CD4-positive, alpha-beta memory T cell (primary cell): Measurements from ENCODE around the gene TTC16. TPM values are rescaled to one million over a fixed set of nuclear protein-coding genes. Genes with fewer than 3 reads are reported as not detected.
A peak's percentile ranks its signal among the peaks of the same experiment; 100 is the strongest.

Experiments used
- CTCF ChIA-PET: fragments of 350-600 bp; sonication (Branson Sonifier 250); formaldehyde crosslinking; loops from one replicate; lab custom pipeline; 2021; ENCODE audit warnings: inconsistent platforms; ENCODE audit not compliant: partially characterized antibody; lab: Charles Lee
- POLR2A ChIA-PET: fragments of 350-600 bp; sonication (Branson Sonifier 250); formaldehyde crosslinking; loops from one replicate; lab custom pipeline; 2021; ENCODE audit not compliant: partially characterized antibody; lab: Charles Lee
- DNase-seq, 5 donors: peaks; one replicate each; pipeline versions ENCODE4 v3.0.0 to v3.0.0-alpha.2; 2020 to 2022; ENCODE audit warnings: mixed read lengths in 1 of 5
- H3K27ac ChIP-seq: one replicate; pipeline ENCODE4 v1.7.0; 2013; ENCODE audit warnings: low read depth, low read length
- H3K27me3 ChIP-seq: 2 replicates; pipeline ENCODE4 v1.7.0; 2013; ENCODE audit warnings: mild to moderate bottlenecking, low read length, moderate library complexity; ENCODE audit not compliant: insufficient read depth
- H3K36me3 ChIP-seq: 2 replicates; pipeline ENCODE4 v1.7.0; 2013; ENCODE audit warnings: mild to moderate bottlenecking, low read length, moderate library complexity; ENCODE audit not compliant: insufficient read depth
- H3K4me1 ChIP-seq: 2 replicates; pipeline ENCODE4 v1.7.0; 2013; ENCODE audit warnings: mild to moderate bottlenecking, low read length, moderate library complexity; ENCODE audit not compliant: insufficient read depth
- H3K4me3 ChIP-seq, 2 donors: one replicate each; pipeline ENCODE4 v1.7.0; 2013; ENCODE audit warnings: low read length in 2 of 2, mild to moderate bottlenecking in 1 of 2
- H3K9me3 ChIP-seq, 2 donors: one replicate each; pipeline ENCODE4 v1.7.0; 2013; ENCODE audit warnings: low read length in 2 of 2, control low read depth in 1 of 2; ENCODE audit not compliant: control insufficient read depth in 1 of 2
- H3K27ac Mint-ChIP-seq, 7 donors: one replicate each; pipeline ENCODE4 v1.8.0; 2020 to 2021; ENCODE audit warnings: mixed read lengths in 7 of 7, mild to moderate bottlenecking in 6 of 7, inconsistent platforms in 3 of 7, moderate library complexity in 3 of 7
- H3K27me3 Mint-ChIP-seq, 2 donors: one replicate each; pipeline ENCODE4 v1.8.0; 2020 to 2021; ENCODE audit warnings: mixed read lengths in 2 of 2
- H3K36me3 Mint-ChIP-seq, 2 donors: one replicate each; pipeline ENCODE4 v1.8.0; 2020 to 2021; ENCODE audit warnings: mixed read lengths in 2 of 2, inconsistent platforms in 1 of 2, mild to moderate bottlenecking in 1 of 2
- H3K4me1 Mint-ChIP-seq, 4 donors: one replicate each; pipeline ENCODE4 v1.8.0; 2020 to 2021; ENCODE audit warnings: mixed read lengths in 4 of 4, mild to moderate bottlenecking in 1 of 4
- H3K4me3 Mint-ChIP-seq, 8 donors: one replicate each; pipeline ENCODE4 v1.8.0; 2020 to 2021; ENCODE audit warnings: mixed read lengths in 8 of 8, mild to moderate bottlenecking in 7 of 8, moderate library complexity in 6 of 8, inconsistent platforms in 3 of 8
- H3K9me3 Mint-ChIP-seq, 8 donors: one replicate each; pipeline ENCODE4 v1.8.0; 2020 to 2021; ENCODE audit warnings: mixed read lengths in 8 of 8, mild to moderate bottlenecking in 5 of 8, inconsistent platforms in 3 of 8, moderate library complexity in 1 of 8
- intact Hi-C: fragments of 100-400 bp; cut with micrococcal nuclease; formaldehyde crosslinking; loops from one replicate; pipeline ENCODE4 v1.15.1; 2023
- polyA plus RNA-seq, 2 donors: library from polyadenylated mRNA; unstranded; fragments of 300-500 nt; fragmentation: Illumina TruSeq; gene quantifications; one replicate each; pipeline ENCODE4 v1.2.3, GENCODE V29; 2021
- total RNA-seq, 2 experiments: library from RNA; stranded (reverse); gene quantifications; one replicate each; pipeline ENCODE4 v1.2.3, GENCODE V29; 2021

The TTC16 gene
- total RNA-seq = 1 to 10 TPM; 2.5 to 2.6 TPM
- polyA plus RNA-seq = 1 to 10 TPM in 1 of 2 donors, under 1 TPM in 1; 0.09 to 1.8 TPM

GRCh38 chr9:127715470-127716337 lies at the start of gene TTC16, which contains the start of gene PTRH1:
TSS of gene TTC16 (plus strand) at chr9:127716079. CDS start at chr9:127716146, 67 bp downstream.
TSS of gene PTRH1 (minus strand) at chr9:127715663. CDS start at chr9:127715639, 24 bp downstream.
- CTCF ChIA-PET = interaction anchor here (0.9 to 3.4 kb wide), 6 partner anchors 8 to 195 kb away, joined by 3 to 23 read pairs (median 3); partner anchors contain the start of gene TOR2A
- H3K4me3 ChIP-seq = peak within 1 kb of the TSS; percentile 45 to 91
- H3K27me3 Mint-ChIP-seq = no peaks in the 10 kb centered on the region
- H3K9me3 Mint-ChIP-seq = no peaks in the 10 kb centered on the region
- DNase-seq = peak; percentile 95 to 97 (median 96)
- H3K36me3 ChIP-seq = no peaks in the 10 kb centered on the region
- intact Hi-C loops = loop anchor here (1.0 to 5.0 kb wide), 4 partner anchors 16 to 263 kb away; partner anchors contain the start of genes LRSAM1, RPL12, STXBP1 and TOR2A
- H3K4me1 Mint-ChIP-seq = peaks cover 26 to 40% (median 34%) of the 10 kb centered on the region in 4 donors
- H3K4me1 ChIP-seq = peaks cover 45% of the 10 kb centered on the region
- POLR2A ChIA-PET = interaction anchor here (0.7 to 6.3 kb wide), 21 partner anchors 8 to 1320 kb away, joined by 3 to 39 read pairs (median 5); partner anchors contain the start of genes CDK9, LRSAM1, MIGA2 and PIP5KL1
- peaks cover 0 to 6% of the 10 kb centered on the region in 2 donors for H3K36me3 Mint-ChIP-seq
- H3K9me3 ChIP-seq = no peaks in the 10 kb centered on the region
- peak within 1 kb of the TSS; percentile 83 to 99 (median 98) for H3K27ac Mint-ChIP-seq
- peak within 1 kb of the TSS; percentile 95 to 100 (median 99) for H3K4me3 Mint-ChIP-seq
- peak within 1 kb of the TSS; percentile 71 for H3K27ac ChIP-seq
- no peaks in the 10 kb centered on the region for H3K27me3 ChIP-seq

- intact Hi-C loops = no loop called here
- Histone ChIP-seq H3K27ac (no peak overlapping the region), H3K4me3 (no peak overlapping the region), H3K9me3 (no peaks in the 10 kb centered on the region), H3K4me1 (no peaks in the 10 kb centered on the region), H3K27me3 (no peaks in the 10 kb centered on the region), H3K36me3 (no peaks in the 10 kb centered on the region)
- Mint-ChIP-seq H3K4me1 (no peaks in the 10 kb centered on the region), H3K9me3 (no peaks in the 10 kb centered on the region), H3K27ac (peak overlapping the region in 1 of 7 donors; percentile 35), H3K36me3 (peaks cover 17 to 26% of the 10 kb centered on the region in 2 donors), H3K4me3 (no peak overlapping the region), H3K27me3 (no peaks in the 10 kb centered on the region)
- DNase-seq = no peak
- ChIA-PET POLR2A (no interaction called here), CTCF (interaction anchor here (1.2 to 1.6 kb wide), 2 partner anchors 68 to 164 kb away, joined by 3 read pairs; partner anchors contain the start of gene TOR2A)
Observed at GRCh38 chr9:127667127-127667844, 48.6 kb upstream of the TTC16 start.

GRCh38 chr9:127667906-127668305 lies 48.0 kb upstream of the TTC16 start:
- no peak overlapping the region for H3K27ac ChIP-seq
- no peaks in the 10 kb centered on the region for H3K4me1 Mint-ChIP-seq
- POLR2A ChIA-PET = no interaction called here

GRCh38 chr9:127673234-127673633 lies 42.6 kb upstream of the TTC16 start:
- intact Hi-C loops = no loop called here
- Mint-ChIP-seq H3K27ac (peak overlapping the region in 2 of 7 donors; percentile 35 to 36), H3K9me3 (no peaks in the 10 kb centered on the region), H3K36me3 (peaks cover 12 to 16% of the 10 kb centered on the region in 2 donors), H3K4me3 (no peak overlapping the region), H3K4me1 (no peaks in the 10 kb centered on the region), H3K27me3 (no peaks in the 10 kb centered on the region)
- Histone ChIP-seq H3K4me3 (no peak overlapping the region), H3K27me3 (no peaks in the 10 kb centered on the region), H3K36me3 (peaks cover 6% of the 10 kb centered on the region), H3K27ac (no peak overlapping the region), H3K4me1 (no peaks in the 10 kb centered on the region), H3K9me3 (no peaks in the 10 kb centered on the region)
- ChIA-PET POLR2A (no interaction called here), CTCF (no interaction called here)
- no peak for DNase-seq

More at GRCh38 chr9:127667906-127668305, 48.0 kb upstream of the TTC16 start:
- H3K9me3 ChIP-seq = no peaks in the 10 kb centered on the region
- intact Hi-C loops = no loop called here
- no peaks in the 10 kb centered on the region for H3K27me3 Mint-ChIP-seq
- H3K4me1 ChIP-seq = no peaks in the 10 kb centered on the region
- no peak overlapping the region for H3K27ac Mint-ChIP-seq
- peaks cover under 1% of the 10 kb centered on the region for H3K36me3 ChIP-seq
- CTCF ChIA-PET = interaction anchor here (0.6 to 1.6 kb wide), 4 partner anchors 67 to 164 kb away, joined by 3 read pairs; partner anchors contain the start of gene TOR2A
- H3K9me3 Mint-ChIP-seq = no peaks in the 10 kb centered on the region
- H3K4me3 ChIP-seq = no peak overlapping the region
- H3K36me3 Mint-ChIP-seq = peaks cover 13 to 23% of the 10 kb centered on the region in 2 donors
- H3K4me3 Mint-ChIP-seq = no peak overlapping the region
- DNase-seq = no peak
- no peaks in the 10 kb centered on the region for H3K27me3 ChIP-seq

- H3K4me3 Mint-ChIP-seq = no peak overlapping the region
- Histone ChIP-seq H3K27ac (no peak overlapping the region), H3K9me3 (no peaks in the 10 kb centered on the region), H3K4me3 (no peak overlapping the region), H3K4me1 (no peaks in the 10 kb centered on the region), H3K36me3 (peaks cover 6% of the 10 kb centered on the region), H3K27me3 (no peaks in the 10 kb centered on the region)
- H3K4me1 Mint-ChIP-seq = no peaks in the 10 kb centered on the region
- intact Hi-C loops = no loop called here
- peaks cover 15 to 17% of the 10 kb centered on the region in 2 donors for H3K36me3 Mint-ChIP-seq
- POLR2A ChIA-PET = no interaction called here
- CTCF ChIA-PET = no interaction called here
- H3K27ac Mint-ChIP-seq = no peak overlapping the region
- no peaks in the 10 kb centered on the region for H3K27me3 Mint-ChIP-seq
- DNase-seq = no peak
- H3K9me3 Mint-ChIP-seq = no peaks in the 10 kb centered on the region
Observed at GRCh38 chr9:127676638-127677037, 39.2 kb upstream of the TTC16 start.

- CTCF ChIA-PET = no interaction called here
- no peaks in the 10 kb centered on the region for H3K9me3 ChIP-seq
- Mint-ChIP-seq H3K27me3 (no peaks in the 10 kb centered on the region), H3K27ac (peak overlapping the region in 1 of 7 donors; percentile 32), H3K4me1 (no peaks in the 10 kb centered on the region), H3K36me3 (peaks cover 13 to 15% of the 10 kb centered on the region in 2 donors), H3K4me3 (no peak overlapping the region), H3K9me3 (no peaks in the 10 kb centered on the region)
- DNase-seq = no peak
- no peaks in the 10 kb centered on the region for H3K27me3 ChIP-seq
- intact Hi-C loops = no loop called here
- no peak overlapping the region for H3K27ac ChIP-seq
- no peaks in the 10 kb centered on the region for H3K4me1 ChIP-seq
- no peaks in the 10 kb centered on the region for H3K36me3 ChIP-seq
- H3K4me3 ChIP-seq = no peak overlapping the region
- POLR2A ChIA-PET = no interaction called here
Observed at GRCh38 chr9:127679506-127679905, 36.4 kb upstream of the TTC16 start.
